ENCODE measurements around the gene FOXP2. TPM values are rescaled to one million over a fixed set of nuclear protein-coding genes. Genes with fewer than 3 reads are reported as not detected.

The FOXP2 gene
- total RNA-seq, 1 donor, result not detected

DNA sequence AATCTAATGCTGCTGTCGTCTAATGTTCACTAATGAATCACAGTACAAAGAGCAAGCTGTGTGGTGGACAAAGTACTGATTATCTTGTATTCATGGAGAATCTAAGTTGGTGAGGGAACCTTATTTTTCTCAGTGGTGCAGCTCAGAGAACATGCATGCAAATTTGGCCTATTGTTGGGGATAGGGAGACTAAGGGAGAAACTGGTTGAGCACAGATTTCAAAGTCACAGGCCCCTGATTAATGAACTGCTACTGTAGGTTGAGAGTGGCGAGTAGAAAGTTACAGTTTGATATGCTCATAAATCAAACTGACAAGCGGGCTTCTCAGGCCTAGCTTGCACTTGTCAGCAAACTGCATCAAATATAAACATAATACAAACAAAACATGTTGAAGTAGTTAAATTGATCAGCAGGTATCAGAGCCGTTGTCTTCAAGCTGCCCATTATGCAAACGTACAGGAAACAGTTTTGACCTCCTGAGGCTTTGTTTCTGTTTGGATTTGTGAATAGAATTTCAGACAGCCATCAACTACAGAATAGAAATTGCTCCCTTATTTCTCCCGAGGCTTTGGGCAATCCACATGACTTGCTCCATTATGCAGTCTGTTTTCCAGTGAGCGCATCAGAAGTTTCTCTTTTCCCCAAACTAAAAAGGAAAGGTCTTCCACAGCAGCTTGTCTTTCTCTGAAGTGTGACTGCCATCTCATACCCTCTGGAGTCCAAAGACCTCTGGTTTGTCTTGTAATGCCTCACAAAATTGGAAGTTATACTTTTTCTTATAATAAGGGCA is 215.8 kb downstream of the FOXP2 start:
- Histone ChIP-seq H3K4me3 (ENCODE audit: low read length) (no peak overlapping the region), H3K9me3 (ENCODE audit: low read depth, low read length) (no peaks in the 10 kb centered on the region), H3K4me1 (ENCODE audit: insufficient read depth, low read length) (no peaks in the 10 kb centered on the region), H3K27me3 (ENCODE audit: insufficient read depth, low read length) (no peaks in the 10 kb centered on the region)

DNA sequence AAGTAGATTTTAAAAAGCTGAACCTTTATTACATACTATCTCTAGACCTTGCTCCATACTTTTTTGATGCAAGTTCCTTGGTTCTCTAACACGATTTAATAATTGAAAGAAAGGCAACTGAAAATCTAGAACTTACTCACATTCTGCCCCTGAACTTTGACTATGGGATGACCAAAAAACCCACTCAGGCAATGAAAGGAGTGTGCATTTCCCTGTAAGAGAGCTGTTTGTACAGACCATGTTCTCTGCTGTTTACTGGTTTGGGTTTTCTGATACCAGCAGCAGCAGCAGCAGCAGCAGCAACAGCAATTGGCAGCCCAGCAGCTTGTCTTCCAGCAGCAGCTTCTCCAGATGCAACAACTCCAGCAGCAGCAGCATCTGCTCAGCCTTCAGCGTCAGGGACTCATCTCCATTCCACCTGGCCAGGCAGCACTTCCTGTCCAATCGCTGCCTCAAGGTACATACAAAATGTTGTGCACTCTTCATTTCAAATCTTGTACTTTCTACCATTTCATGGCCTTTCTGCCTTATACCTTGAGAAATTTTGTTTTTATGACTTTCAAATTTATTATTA is 216.7 kb downstream of the FOXP2 start:
- Histone ChIP-seq H3K4me1 (ENCODE audit: insufficient read depth, low read length) (no peaks in the 10 kb centered on the region), H3K4me3 (ENCODE audit: low read length) (no peak overlapping the region), H3K27me3 (ENCODE audit: insufficient read depth, low read length) (no peaks in the 10 kb centered on the region), H3K9me3 (ENCODE audit: low read depth, low read length) (no peaks in the 10 kb centered on the region)

DNA sequence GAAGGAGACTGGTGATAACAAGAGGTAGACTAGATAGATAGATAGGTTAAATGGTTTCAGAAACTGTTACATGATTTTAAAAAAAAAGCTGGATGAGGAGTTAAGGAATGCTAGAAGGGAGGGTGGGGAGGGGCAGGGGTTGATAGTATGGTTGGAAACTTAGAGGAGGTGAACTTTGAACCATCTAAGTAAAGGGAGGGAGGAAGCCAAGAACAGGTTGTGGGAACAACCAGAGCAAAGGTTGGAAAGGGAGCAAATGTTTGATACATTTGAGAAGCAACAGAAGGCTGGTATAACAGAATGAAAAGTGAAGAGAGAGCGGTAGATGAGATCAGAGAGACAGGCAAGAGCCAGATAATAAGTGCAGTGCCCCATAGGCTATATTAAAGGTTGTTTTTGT is 224.8 kb downstream of the FOXP2 start:
- Histone ChIP-seq H3K4me3 (ENCODE audit: low read length) (no peak overlapping the region), H3K27me3 (ENCODE audit: insufficient read depth, low read length) (no peaks in the 10 kb centered on the region), H3K9me3 (ENCODE audit: low read depth, low read length) (no peaks in the 10 kb centered on the region), H3K4me1 (ENCODE audit: insufficient read depth, low read length) (no peaks in the 10 kb centered on the region)

DNA sequence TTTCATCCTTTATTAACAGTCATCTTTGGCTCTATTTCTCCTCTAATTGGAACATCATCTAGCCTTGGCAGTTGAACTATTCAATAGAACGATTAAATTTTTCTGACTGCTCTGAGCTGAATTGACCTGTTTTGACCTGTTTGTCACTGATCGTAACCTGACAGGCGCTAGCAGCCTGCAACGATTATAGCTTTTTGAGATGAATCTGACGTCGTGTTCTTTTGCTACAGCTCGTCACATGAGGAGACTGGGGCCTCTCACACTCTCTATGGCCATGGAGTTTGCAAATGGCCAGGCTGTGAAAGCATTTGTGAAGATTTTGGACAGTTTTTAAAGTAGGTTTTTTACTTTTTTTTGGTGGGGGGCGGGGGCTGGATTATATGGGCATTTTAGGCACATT is 229.8 kb downstream of the FOXP2 start:
- no peaks in the 10 kb centered on the region for H3K9me3 ChIP-seq (ENCODE audit: low read depth, low read length)
- H3K4me3 ChIP-seq (ENCODE audit: low read length), result no peak overlapping the region
- no peaks in the 10 kb centered on the region for H3K4me1 ChIP-seq (ENCODE audit: insufficient read depth, low read length)
- no peaks in the 10 kb centered on the region for H3K27me3 ChIP-seq (ENCODE audit: insufficient read depth, low read length)

DNA sequence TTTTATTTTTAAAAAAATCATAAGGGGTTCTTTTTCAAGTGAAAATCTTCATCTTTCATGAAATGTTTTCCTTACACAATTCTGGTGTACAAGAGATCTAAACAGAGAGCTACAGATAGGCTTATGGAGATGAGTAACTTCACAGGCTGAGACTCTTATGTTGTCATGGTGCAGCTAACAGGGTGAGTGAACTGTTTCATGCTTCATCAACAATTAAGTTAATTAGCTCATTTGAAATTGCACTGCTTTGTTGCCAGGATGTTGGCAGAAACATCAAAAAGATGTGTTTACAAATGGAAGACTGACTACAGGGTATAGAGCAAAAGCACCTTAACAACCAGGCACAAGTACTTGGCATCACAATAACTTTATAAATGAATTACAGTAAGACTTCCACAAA is 230.8 kb downstream of the FOXP2 start:
- H3K4me3 ChIP-seq (ENCODE audit: low read length), result no peak overlapping the region

DNA sequence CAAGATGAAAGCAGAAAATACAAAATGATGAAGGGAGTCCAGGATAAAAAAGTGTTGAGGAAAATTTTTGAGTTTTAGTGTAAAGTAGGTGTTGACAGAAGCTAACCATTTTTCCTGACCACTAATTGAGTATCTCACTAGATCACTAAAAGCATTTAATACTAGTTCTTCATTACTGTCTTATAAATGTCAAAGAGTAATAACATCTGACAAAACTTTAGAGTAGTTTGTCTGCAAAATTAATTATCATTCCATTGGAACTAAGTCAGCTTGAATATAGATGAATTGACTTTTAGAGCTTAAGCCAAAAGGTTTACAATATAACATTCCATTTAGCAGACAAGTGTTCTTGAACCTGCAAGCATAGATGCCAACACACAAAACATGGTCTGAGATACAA is 232.9 kb downstream of the FOXP2 start:
- Histone ChIP-seq H3K9me3 (ENCODE audit: low read depth, low read length) (no peaks in the 10 kb centered on the region), H3K4me3 (ENCODE audit: low read length) (no peak overlapping the region), H3K4me1 (ENCODE audit: insufficient read depth, low read length) (no peaks in the 10 kb centered on the region), H3K27me3 (ENCODE audit: insufficient read depth, low read length) (no peaks in the 10 kb centered on the region)

More for the DNA sequence above, 230.8 kb downstream of the FOXP2 start:
- no peaks in the 10 kb centered on the region for H3K4me1 ChIP-seq (ENCODE audit: insufficient read depth, low read length)
- no peaks in the 10 kb centered on the region for H3K27me3 ChIP-seq (ENCODE audit: insufficient read depth, low read length)
- H3K9me3 ChIP-seq (ENCODE audit: low read depth, low read length), result no peaks in the 10 kb centered on the region

DNA sequence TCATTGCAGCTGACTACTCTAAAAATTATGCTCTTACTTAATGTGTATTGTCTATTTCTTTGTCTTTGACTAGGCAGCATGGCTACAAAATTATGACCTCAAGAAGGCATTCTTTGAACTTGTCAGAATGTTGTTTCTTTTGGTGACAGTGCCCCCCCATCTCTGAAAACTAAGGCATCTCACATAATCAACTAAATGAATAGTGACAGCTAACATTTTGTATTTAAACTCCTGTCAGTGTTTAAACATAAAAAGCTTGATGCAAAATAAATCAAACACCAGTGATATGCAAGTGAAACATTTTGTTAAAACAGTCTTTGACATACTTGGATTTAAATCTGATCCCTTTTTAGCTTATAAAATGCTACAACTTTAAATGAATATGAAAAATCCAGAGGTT is 233.5 kb downstream of the FOXP2 start:
- no peak overlapping the region for H3K4me3 ChIP-seq (ENCODE audit: low read length)
- H3K4me1 ChIP-seq (ENCODE audit: insufficient read depth, low read length), result no peaks in the 10 kb centered on the region
- H3K27me3 ChIP-seq (ENCODE audit: insufficient read depth, low read length), result no peaks in the 10 kb centered on the region
- no peaks in the 10 kb centered on the region for H3K9me3 ChIP-seq (ENCODE audit: low read depth, low read length)

DNA sequence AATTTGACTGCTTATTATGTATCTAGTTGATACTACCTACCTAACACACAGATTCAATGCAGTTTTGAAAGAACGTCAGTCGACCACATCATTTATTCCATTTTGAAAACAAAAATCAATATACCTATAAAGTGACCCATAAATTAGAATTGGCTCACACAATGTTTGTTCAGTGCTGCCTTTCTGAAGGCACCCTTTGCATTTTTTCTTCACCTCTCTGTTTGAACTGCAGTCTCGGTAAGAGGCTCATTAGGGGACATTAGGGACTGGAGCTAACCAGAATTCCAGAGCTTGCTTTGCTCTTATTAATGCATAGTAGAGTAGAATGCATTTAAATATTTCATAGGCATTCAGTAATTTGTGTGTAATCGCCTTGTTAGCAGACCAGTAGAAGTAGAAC is 234.1 kb downstream of the FOXP2 start:
- H3K9me3 ChIP-seq (ENCODE audit: low read depth, low read length), result no peaks in the 10 kb centered on the region
- no peaks in the 10 kb centered on the region for H3K4me1 ChIP-seq (ENCODE audit: insufficient read depth, low read length)
- H3K27me3 ChIP-seq (ENCODE audit: insufficient read depth, low read length), result no peaks in the 10 kb centered on the region
- H3K4me3 ChIP-seq (ENCODE audit: low read length), result no peak overlapping the region

DNA sequence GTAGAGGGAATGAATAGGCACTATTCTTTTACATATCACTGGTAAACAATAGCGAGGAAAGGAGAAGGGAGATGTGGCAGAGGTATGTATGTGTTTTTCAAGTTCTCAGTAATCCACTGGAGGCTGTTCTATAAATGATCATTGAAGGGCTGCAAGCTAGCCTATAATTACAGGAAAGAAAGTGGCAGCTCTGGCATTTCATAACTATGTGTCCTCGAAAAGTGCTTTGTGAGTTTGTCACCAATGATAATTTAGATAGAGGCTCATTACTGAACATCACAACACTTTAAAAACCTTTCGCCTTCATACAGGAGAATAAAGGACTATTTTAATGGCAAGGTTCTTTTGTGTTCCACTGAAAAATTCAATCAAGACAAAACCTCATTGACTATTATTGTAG is 235.1 kb downstream of the FOXP2 start:
- Histone ChIP-seq H3K27me3 (ENCODE audit: insufficient read depth, low read length) (no peaks in the 10 kb centered on the region), H3K4me1 (ENCODE audit: insufficient read depth, low read length) (no peaks in the 10 kb centered on the region), H3K4me3 (ENCODE audit: low read length) (no peak overlapping the region), H3K9me3 (ENCODE audit: low read depth, low read length) (no peaks in the 10 kb centered on the region)

DNA sequence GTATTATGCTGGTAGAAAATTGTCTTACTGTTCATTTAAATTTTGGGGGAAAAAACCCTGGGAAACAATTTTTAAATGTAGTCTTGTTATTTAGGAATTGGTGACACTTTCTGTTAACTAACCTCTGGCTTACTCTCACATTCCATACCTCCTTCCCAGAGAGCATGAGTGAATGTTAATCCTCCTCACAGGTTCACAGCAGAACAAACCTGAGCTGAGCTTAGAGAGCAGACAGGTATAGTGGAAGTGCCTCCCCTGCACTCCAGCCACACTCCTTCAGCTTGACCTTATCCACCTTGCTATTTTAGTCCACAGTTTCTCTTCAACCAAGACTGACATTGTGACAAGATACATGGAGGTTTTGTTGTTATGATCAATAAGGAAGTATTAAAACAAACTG is 235.9 kb downstream of the FOXP2 start:
- no peaks in the 10 kb centered on the region for H3K27me3 ChIP-seq (ENCODE audit: insufficient read depth, low read length)
- no peak overlapping the region for H3K4me3 ChIP-seq (ENCODE audit: low read length)

DNA sequence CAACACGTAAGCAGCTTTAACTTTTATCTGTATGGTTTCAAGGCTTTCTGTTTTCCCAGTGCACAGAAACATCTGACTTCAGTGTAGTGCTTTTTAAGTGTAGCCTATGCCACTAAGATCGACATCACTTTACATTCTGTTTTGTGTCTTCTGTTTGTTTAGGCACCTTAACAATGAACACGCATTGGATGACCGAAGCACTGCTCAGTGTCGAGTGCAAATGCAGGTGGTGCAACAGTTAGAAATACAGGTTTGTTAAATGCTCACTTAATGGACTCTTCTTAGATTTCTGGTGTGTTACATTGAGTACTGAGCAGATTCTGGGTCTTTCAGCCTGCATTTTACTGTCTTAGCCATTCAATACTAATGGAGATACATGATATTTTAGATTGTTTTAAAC is 237.4 kb downstream of the FOXP2 start:
- H3K27me3 ChIP-seq (ENCODE audit: insufficient read depth, low read length), result no peaks in the 10 kb centered on the region
- H3K4me1 ChIP-seq (ENCODE audit: insufficient read depth, low read length), result no peaks in the 10 kb centered on the region
- no peak overlapping the region for H3K4me3 ChIP-seq (ENCODE audit: low read length)
- H3K9me3 ChIP-seq (ENCODE audit: low read depth, low read length), result no peaks in the 10 kb centered on the region

More for the DNA sequence above, 235.9 kb downstream of the FOXP2 start:
- no peaks in the 10 kb centered on the region for H3K9me3 ChIP-seq (ENCODE audit: low read depth, low read length)
- H3K4me1 ChIP-seq (ENCODE audit: insufficient read depth, low read length), result no peaks in the 10 kb centered on the region

DNA sequence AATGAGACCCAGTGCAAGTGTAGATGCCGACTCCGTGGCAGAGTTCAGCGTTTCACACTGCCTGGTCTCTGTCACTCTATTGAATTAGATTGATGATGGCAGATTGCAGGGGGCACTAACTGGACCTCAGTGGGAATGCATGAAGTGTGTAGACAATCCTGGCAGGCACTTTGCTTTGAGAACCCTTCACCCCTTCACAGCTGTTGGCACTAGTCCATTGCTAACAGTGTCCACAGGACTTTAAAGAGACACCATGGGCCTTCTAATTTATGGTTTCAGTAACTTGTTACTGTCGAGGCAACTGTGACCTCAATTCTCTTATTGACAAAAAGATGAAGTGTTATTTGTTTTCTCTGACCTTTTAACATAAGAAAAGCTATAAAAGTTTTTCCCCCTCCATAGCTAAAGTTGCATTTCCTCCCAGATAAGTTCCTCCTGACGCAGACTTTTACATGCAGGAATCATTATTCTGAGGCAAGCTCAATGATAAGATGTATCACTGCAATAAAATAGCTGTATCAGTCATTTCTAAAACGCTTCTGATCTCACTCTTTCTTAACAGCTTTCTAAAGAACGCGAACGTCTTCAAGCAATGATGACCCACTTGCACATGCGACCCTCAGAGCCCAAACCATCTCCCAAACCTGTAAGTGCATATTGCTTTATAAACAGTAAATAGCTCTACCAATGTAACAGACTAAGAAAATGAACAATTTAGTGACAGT is 238.9 kb downstream of the FOXP2 start:
- no peaks in the 10 kb centered on the region for H3K9me3 ChIP-seq (ENCODE audit: low read depth, low read length)
- no peaks in the 10 kb centered on the region for H3K27me3 ChIP-seq (ENCODE audit: insufficient read depth, low read length)
- no peak overlapping the region for H3K4me3 ChIP-seq (ENCODE audit: low read length)
- H3K4me1 ChIP-seq (ENCODE audit: insufficient read depth, low read length), result no peaks in the 10 kb centered on the region

DNA sequence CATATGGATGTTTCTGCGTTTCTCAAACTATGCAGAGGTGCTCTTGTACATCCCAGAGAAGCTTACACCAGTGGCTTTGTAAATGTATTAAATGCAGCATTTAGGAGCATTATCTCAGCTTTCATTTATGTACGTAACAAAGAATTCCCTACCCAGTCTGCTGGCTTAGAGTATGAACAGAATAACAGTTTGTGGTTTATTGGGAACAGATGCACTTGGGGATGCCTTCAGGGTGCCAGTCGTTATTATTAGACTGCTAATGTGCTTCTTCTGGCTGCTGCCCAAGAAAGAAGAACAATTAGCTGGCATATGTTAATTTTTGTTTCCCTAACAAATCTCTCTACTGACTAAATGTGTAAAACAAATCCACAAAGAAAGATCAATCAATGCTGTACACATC is 241.9 kb downstream of the FOXP2 start:
- Histone ChIP-seq H3K9me3 (ENCODE audit: low read depth, low read length) (no peaks in the 10 kb centered on the region), H3K4me3 (ENCODE audit: low read length) (no peak overlapping the region), H3K4me1 (ENCODE audit: insufficient read depth, low read length) (no peaks in the 10 kb centered on the region), H3K27me3 (ENCODE audit: insufficient read depth, low read length) (no peaks in the 10 kb centered on the region)

DNA sequence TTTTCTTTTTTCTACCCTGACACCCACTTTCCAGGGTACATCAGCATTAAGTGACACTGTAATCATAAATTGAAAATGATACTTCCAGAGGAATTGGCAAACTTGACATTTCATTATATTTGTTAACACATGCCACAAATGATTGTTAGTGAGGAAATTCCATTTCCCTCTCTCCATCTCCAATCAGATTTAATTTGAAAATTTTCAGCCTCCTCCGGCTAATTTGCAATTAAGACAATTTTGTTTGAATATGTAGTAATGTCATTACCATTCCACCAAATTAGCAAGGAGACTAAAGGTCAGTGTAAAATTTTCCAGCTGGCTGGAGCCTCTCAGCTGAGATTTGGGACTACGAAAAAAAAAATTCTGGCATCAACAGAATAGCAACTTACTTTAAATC is 242.7 kb downstream of the FOXP2 start:
- Histone ChIP-seq H3K27me3 (ENCODE audit: insufficient read depth, low read length) (no peaks in the 10 kb centered on the region), H3K4me1 (ENCODE audit: insufficient read depth, low read length) (no peaks in the 10 kb centered on the region), H3K4me3 (ENCODE audit: low read length) (no peak overlapping the region), H3K9me3 (ENCODE audit: low read depth, low read length) (no peaks in the 10 kb centered on the region)

DNA sequence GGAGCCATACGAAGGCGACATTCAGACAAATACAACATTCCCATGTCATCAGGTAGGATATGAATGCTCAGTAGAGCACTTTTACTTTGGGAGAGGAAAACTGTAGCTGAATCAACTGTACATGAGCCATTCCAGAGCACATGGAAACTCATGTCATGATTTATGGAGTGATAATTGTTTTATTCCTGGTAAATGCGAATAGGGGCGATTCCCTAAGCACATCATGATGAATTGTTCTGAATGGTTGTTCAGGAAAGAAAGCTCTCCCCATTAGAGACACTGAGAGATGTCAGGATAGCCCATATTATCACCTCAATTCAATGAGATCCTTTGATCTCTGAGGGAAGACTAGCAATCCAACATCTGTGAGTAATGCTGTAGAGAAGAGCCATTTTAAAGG is 243.6 kb downstream of the FOXP2 start:
- H3K27me3 ChIP-seq (ENCODE audit: insufficient read depth, low read length), result no peaks in the 10 kb centered on the region
- H3K4me3 ChIP-seq (ENCODE audit: low read length), result no peak overlapping the region
- no peaks in the 10 kb centered on the region for H3K4me1 ChIP-seq (ENCODE audit: insufficient read depth, low read length)
- H3K9me3 ChIP-seq (ENCODE audit: low read depth, low read length), result no peaks in the 10 kb centered on the region
